GM12878 (cell line): Measurements from ENCODE around the gene ADIPOR1. TPM values are rescaled to one million over a fixed set of nuclear protein-coding genes. Genes with fewer than 3 reads are reported as not detected.

ENCODE experiments used
- ATF2 ChIP-seq: IDR thresholded peaks from 2 replicates; pipeline ENCODE4 v1.6.1; 2012; ENCODE audit warnings: low read length, inconsistent platforms
- BACH1 ChIP-seq: fragments of 450-650 bp; IDR thresholded peaks from 2 replicates; pipeline ENCODE4 v1.6.1; 2017; ENCODE audit warnings: mild to moderate bottlenecking, borderline replicate concordance
- BMI1 ChIP-seq: fragments of 450-650 bp; IDR thresholded peaks from 2 replicates; pipeline ENCODE4 v1.6.1; 2016; ENCODE audit warnings: mild to moderate bottlenecking, moderate library complexity, borderline replicate concordance
- CHD4 ChIP-seq: fragments of 200-600 bp; sonication (generic); IDR thresholded peaks from 2 replicates; pipeline ENCODE4 v1.6.1; 2016; ENCODE audit warnings: mild to moderate bottlenecking
- ELK1 ChIP-seq: IDR thresholded peaks from 2 replicates; pipeline ENCODE4 v1.6.1; 2012; ENCODE audit warnings: low read depth, low read length, improper control_type of control experiment
- EP300 ChIP-seq, 2 experiments: fragments of 150-350 bp in 1 of 2; IDR thresholded peaks; 2 replicates each; pipeline ENCODE4 v1.6.1; 2011 to 2012; ENCODE audit warnings: low read depth in 2 of 2, low read length in 2 of 2, borderline replicate concordance in 1 of 2, improper control_type of control experiment in 1 of 2, inconsistent platforms in 1 of 2; ENCODE audit not compliant: control insufficient read depth in 1 of 2
- IRF4 ChIP-seq: IDR thresholded peaks from 2 replicates; pipeline ENCODE4 v1.6.1; 2011; ENCODE audit warnings: low read depth, low read length
- KAT2A ChIP-seq: conservative IDR thresholded peaks from 2 replicates; pipeline ENCODE4 v1.6.1; 2011; ENCODE audit warnings: low read depth, low read length; ENCODE audit not compliant: control insufficient read depth
- NFYB ChIP-seq: IDR thresholded peaks from 2 replicates; pipeline ENCODE4 v1.6.1; 2011; ENCODE audit warnings: low read depth, mild to moderate bottlenecking, low read length, improper control_type of control experiment, moderate library complexity; ENCODE audit not compliant: insufficient read depth
- NKRF ChIP-seq: fragments of 450-650 bp; conservative IDR thresholded peaks from 2 replicates; pipeline ENCODE4 v1.6.1; 2017; ENCODE audit warnings: mild to moderate bottlenecking, moderate library complexity
- PKNOX1 ChIP-seq: fragments of 450-650 bp; IDR thresholded peaks from 2 replicates; pipeline ENCODE4 v1.6.1; 2016; ENCODE audit warnings: mild to moderate bottlenecking
- RAD21 ChIP-seq: IDR thresholded peaks from 2 replicates; pipeline ENCODE4 v1.6.1; 2011; ENCODE audit warnings: mild to moderate bottlenecking, low read depth, low read length, moderate library complexity; ENCODE audit not compliant: insufficient read depth
- RBBP5 ChIP-seq: fragments of 200-600 bp; sonication (generic); conservative IDR thresholded peaks from 2 replicates; pipeline ENCODE4 v1.6.1; 2016
- RUNX3 ChIP-seq: IDR thresholded peaks from 2 replicates; pipeline ENCODE4 v1.6.1; 2012; ENCODE audit warnings: low read length, inconsistent platforms
- SMARCA5 ChIP-seq: fragments of 450-650 bp; IDR thresholded peaks from 2 replicates; pipeline ENCODE4 v1.6.1; 2017; ENCODE audit warnings: mild to moderate bottlenecking
- SP1 ChIP-seq: IDR thresholded peaks from one replicate; pipeline ENCODE4 v1.6.1; 2011; ENCODE audit warnings: low read depth, low read length
- STAT1 ChIP-seq: fragments of 450-650 bp; conservative IDR thresholded peaks from 2 replicates; pipeline ENCODE4 v1.6.1; 2014; ENCODE audit warnings: antibody characterized with exemption, mild to moderate bottlenecking
- TBL1XR1 ChIP-seq: IDR thresholded peaks from 2 replicates; pipeline ENCODE4 v1.6.1; 2012; ENCODE audit warnings: low read depth, low read length, improper control_type of control experiment
- YY1 ChIP-seq: IDR thresholded peaks from 2 replicates; pipeline ENCODE4 v1.6.1; 2011; ENCODE audit warnings: low read depth, mild to moderate bottlenecking, low read length
- ZBED1 ChIP-seq: IDR thresholded peaks from 2 replicates; pipeline ENCODE4 v1.6.1; 2016; ENCODE audit warnings: borderline replicate concordance
- ZSCAN29 ChIP-seq: fragments of 450-650 bp; IDR thresholded peaks from 2 replicates; pipeline ENCODE4 v1.6.1; 2017; ENCODE audit warnings: mild to moderate bottlenecking, moderate library complexity
- ZZZ3 ChIP-seq: IDR thresholded peaks from 2 replicates; pipeline ENCODE4 v1.6.1; 2011; ENCODE audit warnings: low read depth; ENCODE audit not compliant: control insufficient read depth, insufficient read length
- polyA plus RNA-seq, 11 experiments: library from polyadenylated mRNA; depleted of rRNA in 4 of 11; unstranded in 6 of 11; stranded (reverse) in 5 of 11; fragments of >200 nt; fragmentation: Nextera tagmentation in 4 of 11; fragmentation: Illumina TruSeq in 1 of 11; extraction: Ambion mirVana in 4 of 11; extraction: Trizol in 1 of 11; gene quantifications; 1 replicate in 1 of 11; 2 replicates in 10 of 11; pipeline versions ENCODE4 v1.2.1 to v1.2.3, GENCODE V29; 2011 to 2016; ENCODE audit warnings: inconsistent platforms in 2 of 11, missing spikeins in 2 of 11, low read depth in 1 of 11
- total RNA-seq, 4 experiments: library from RNA; depleted of rRNA in 3 of 4; stranded (reverse); fragments of >200 nt in 3 of 4; fragmentation: Illumina TruSeq in 1 of 4; extraction: Trizol in 1 of 4; gene quantifications; 2 replicates each; pipeline versions ENCODE4 v1.2.1 to v1.2.3, GENCODE V29; 2013 to 2021
- TF ChIP-seq, protein P1 (sequence below): fragments of 450-650 bp; IDR thresholded peaks from 2 replicates; pipeline ENCODE4 v1.6.1; 2017; ENCODE audit warnings: mild to moderate bottlenecking, low read depth, inconsistent platforms; ENCODE audit not compliant: poor library complexity, severe bottlenecking

The ADIPOR1 gene
- total and polyA plus RNA-seq, 10 of the 15 experiments (the other 5 are each of a cell fraction or from before 2014, with no cell fraction given), result 18.4 to 122 (median 65.6) TPM

DNA sequence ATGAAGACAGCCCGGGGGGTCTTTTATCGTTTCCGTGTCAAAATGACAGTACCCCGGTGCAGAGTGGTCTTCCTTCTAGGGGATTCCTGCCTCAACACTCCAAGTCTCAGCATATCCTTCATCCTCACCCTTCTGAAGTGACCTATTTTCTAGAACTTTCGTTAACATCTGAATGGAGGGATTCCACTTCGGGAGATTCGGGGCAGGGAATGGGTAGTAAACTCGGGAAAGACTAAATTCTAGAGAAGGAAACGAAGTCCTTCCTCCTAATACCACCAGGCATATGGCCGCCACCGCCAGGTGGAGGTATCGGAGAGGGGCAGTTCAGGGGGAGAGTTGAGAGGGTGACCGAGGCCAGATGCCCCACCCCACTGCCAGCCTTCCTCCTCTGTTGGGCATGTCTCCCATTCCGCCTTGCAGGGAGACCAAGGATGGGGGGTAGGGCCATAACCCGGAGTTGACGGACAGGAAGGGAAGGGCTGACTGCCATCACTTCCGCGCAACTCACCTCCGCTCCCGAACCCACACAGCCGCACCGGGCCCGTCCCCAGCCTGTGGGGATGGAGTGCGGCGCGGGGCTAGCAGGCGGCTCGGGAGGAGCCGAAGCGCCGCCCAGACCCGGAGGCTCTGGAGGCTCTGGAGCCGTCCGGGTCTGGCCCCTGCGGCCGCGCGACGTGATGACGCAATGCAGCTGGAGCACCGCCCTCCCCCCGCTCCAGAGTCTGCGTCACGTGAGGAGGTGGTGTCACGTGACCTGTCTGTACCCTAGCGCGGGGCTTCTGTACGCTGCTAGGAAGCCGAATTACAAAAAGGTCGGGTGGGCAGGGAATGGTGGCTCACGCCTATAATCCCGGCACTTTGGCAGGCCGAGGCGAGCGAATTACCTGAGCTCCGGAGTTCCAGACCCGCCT, 31.3 kb downstream of the ADIPOR1 start, which contains the start of gene KLHL12 (continued):
- TF ChIP-seq SP1 (no peak), BMI1 (no peak), NFYB (no peak), YY1 (peak; percentile 47), KAT2A (no peak), TBL1XR1 (peak; percentile 89; the same call in 1 of the 2 replicates), NKRF (peak; percentile 95), STAT1 (peak; percentile 60; the same call in 1 of the 2 replicates), CHD4 (no peak), ZSCAN29 (no peak), ZZZ3 (no peak), ATF2 (peak; percentile 70; the same call in 1 of the 2 replicates), RAD21 (peak; percentile 37; the same call in 1 of the 2 replicates), SMARCA5 (peak; percentile 83; the same call in 1 of the 2 replicates), PKNOX1 (peak; percentile 89), IRF4 (no peak), ZBED1 (no peak), RUNX3 (peak; percentile 56), RBBP5 (no peak), EP300 (IDR thresholded peaks at IDR 0.05; ENCODE audit: borderline replicate concordance in 1 of 2, control insufficient read depth in 1 of 2, low read depth in 2 of 2, low read length in 2 of 2) (peak; percentile 30 to 74; a peak in 2 of 4 replicates), BACH1 (peak; percentile 51), ELK1 (no peak)
- TF ChIP-seq, protein P1, sequence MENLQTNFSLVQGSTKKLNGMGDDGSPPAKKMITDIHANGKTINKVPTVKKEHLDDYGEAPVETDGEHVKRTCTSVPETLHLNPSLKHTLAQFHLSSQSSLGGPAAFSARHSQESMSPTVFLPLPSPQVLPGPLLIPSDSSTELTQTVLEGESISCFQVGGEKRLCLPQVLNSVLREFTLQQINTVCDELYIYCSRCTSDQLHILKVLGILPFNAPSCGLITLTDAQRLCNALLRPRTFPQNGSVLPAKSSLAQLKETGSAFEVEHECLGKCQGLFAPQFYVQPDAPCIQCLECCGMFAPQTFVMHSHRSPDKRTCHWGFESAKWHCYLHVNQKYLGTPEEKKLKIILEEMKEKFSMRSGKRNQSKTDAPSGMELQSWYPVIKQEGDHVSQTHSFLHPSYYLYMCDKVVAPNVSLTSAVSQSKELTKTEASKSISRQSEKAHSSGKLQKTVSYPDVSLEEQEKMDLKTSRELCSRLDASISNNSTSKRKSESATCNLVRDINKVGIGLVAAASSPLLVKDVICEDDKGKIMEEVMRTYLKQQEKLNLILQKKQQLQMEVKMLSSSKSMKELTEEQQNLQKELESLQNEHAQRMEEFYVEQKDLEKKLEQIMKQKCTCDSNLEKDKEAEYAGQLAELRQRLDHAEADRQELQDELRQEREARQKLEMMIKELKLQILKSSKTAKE, result no peak
